GM12872 (cell line): ENCODE measurements around the gene DIS3L2.
A peak's percentile ranks its signal among the peaks of the same experiment; 100 is the strongest.

Source experiments
- CTCF ChIP-seq: IDR thresholded peaks from 3 replicates; pipeline ENCODE4 v1.5.1; 2011; ENCODE audit warnings: low read depth, mild to moderate bottlenecking, low read length, moderate library complexity; ENCODE audit not compliant: insufficient read depth

The DIS3L2 gene

GRCh38 chr2:232332940-232333259 is 371.4 kb downstream of the DIS3L2 start:
- TF ChIP-seq CTCF, result no peak

DNA sequence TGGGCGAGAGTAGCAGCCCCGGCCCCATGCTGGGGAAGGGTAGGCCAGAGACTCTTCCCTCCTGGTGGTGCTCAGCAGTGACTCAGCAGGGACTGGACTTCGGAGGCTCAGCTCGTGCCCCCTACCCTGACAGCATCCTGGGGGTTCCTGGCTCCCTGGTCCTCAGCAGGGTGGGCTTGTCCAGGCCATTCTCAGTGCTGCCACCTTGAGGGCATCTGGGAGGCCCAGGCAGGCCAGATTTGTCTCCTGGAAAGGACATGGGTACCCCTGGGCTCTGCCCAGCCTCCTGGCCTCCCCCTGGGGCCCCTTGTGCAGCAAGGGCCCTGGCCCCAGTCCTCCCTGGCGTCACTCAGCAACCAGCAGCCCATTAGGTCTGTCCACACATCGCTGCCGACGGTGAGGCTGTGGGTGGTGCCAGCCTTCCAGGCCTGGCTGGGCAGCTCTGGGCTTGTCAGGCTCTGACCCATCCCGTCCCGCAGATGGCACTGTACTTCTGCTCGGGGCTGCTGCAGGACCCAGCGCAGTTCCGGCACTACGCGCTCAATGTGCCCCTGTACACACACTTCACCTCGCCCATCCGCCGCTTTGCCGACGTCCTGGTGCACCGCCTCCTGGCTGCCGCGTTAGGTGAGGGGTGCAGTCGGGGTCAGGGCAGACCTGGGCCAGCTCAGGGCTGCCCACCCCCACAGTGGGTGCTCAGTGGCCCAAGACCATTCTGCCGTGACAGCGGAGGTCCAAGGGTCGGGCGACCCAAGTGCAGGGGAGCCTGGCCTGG is 372.0 kb downstream of the DIS3L2 start:
- peak; percentile 69 for TF ChIP-seq CTCF

DNA sequence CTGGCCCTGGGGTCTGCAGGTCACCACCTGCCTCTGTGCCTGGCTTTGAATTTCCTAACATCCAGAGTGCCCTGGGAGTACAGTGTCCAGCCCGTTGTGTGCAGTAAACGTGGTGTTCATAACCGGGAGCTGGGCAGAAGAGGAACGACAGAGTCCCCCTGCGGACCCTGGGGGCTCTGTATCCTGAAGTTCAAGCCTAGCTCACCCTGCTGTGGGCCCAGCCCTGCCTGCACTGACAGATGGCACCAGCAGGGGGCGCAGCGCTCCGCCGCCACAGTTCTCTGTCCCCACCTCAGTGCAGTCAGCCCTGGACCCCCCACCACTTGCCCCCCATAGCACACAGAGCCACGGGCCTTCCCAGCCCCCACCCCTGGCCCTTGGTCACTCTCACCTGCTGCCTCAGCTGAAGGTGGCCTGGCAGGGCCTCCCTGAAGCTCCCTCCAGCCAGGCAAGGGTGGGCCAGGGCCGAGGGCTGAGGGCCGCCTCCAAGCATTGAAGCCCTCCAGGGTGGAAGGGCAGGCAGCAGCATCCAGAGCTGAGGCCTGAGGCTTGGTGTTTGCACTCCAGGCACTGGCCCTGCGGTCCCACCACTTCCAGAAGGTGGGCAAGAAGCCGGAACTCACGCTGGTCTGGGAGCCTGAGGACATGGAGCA is 373.8 kb downstream of the DIS3L2 start:
- peak; percentile 57; the same call in 2 of the 3 replicates for TF ChIP-seq CTCF

GRCh38 chr2:232335859-232336215 is 374.3 kb downstream of the DIS3L2 start:
- no peak for TF ChIP-seq CTCF

GRCh38 chr2:232336241-232336736 is 374.8 kb downstream of the DIS3L2 start:
- no peak for TF ChIP-seq CTCF

DNA sequence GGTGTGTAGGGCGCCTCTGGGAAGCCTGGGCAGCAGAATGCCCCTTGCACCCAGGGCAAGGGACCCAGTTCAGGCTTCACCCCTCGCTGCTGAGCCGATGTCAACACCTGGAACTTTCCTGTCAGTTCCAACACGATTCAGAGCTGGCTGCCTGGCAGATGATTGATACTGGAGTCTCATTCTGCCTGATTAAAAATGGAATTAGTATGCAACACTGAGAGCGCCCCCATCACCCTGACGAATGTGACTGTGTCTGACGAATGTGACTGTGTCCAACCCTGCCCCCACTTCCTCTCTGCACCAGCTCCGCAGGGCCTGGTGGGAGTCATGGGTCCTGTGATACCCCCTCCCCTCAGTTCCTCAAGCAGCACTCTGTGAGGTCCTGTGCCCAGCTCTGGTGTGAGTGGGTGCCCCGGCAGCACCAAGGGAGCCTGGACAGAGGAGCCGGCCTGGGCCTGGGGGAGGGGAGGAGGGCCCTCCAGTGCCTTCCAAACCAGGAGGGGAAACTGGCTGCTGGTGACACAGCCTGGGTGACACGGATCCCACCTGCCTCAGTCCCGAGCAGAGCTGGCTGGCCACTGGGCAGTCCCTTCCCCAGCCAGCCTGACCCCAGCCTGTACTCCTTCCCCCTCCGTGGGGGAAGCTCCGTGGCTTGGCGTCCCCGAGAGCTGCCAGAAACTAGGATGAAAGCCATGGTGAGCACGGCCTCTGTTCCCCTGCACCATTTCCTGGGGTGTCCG is 375.6 kb downstream of the DIS3L2 start:
- no peak for TF ChIP-seq CTCF

DNA sequence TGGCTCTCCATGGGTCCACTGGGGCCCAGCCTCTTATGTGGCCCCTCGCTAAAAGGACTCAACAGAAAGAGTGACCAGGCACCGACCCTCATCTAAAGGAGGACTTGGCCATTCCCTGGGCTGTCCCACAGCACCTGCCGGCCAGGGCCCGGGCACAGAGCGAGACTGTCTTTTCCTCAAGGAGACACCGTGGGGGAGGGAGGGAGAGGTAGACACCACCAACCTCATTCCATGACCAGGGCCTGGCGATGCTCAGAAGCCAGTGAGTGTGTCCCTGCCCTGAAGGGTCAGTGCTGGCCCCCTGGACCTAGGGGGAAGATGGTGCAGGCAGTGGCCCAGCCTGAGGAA is 377.2 kb downstream of the DIS3L2 start:
- no peak for TF ChIP-seq CTCF
